ENCODE results near the gene FGF11.

- no peak for TF ChIP-seq EP300 (IDR thresholded peaks at IDR 0.05; ENCODE audit: low read depth)
- TF ChIP-seq, protein P1, sequence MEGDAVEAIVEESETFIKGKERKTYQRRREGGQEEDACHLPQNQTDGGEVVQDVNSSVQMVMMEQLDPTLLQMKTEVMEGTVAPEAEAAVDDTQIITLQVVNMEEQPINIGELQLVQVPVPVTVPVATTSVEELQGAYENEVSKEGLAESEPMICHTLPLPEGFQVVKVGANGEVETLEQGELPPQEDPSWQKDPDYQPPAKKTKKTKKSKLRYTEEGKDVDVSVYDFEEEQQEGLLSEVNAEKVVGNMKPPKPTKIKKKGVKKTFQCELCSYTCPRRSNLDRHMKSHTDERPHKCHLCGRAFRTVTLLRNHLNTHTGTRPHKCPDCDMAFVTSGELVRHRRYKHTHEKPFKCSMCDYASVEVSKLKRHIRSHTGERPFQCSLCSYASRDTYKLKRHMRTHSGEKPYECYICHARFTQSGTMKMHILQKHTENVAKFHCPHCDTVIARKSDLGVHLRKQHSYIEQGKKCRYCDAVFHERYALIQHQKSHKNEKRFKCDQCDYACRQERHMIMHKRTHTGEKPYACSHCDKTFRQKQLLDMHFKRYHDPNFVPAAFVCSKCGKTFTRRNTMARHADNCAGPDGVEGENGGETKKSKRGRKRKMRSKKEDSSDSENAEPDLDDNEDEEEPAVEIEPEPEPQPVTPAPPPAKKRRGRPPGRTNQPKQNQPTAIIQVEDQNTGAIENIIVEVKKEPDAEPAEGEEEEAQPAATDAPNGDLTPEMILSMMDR (IDR thresholded peaks at IDR 0.05), result no peak
- no peak for TF ChIP-seq POLR2AphosphoS5 (IDR thresholded peaks at IDR 0.05)
Measured at GRCh38 chr17:7413346-7413985, 25.8 kb upstream of the FGF11 start.
